K562 (cell line): ENCODE results near the gene HOXA4. TPM values are rescaled to one million over a fixed set of nuclear protein-coding genes. Genes with fewer than 3 reads are reported as not detected.

Experiments
- ATAC-seq: fragments of 200-7000 bp; cut with Tn5 transposase; 3 replicates; pipeline ENCODE4 v1.9.1; 2020; ENCODE audit warnings: moderate library complexity
- BruUV-seq: library from RNA; stranded (reverse); fragments of 400-500 nt; replicated peaks from 2 replicates; lab custom pipeline; 2021; lab: Mats Ljungman, UMichigan
- CTCF ChIA-PET: fragments of 300-600 bp; formaldehyde crosslinking; extraction: SDS; loops from one replicate; lab custom pipeline; 2021; ENCODE audit warnings: low intra/inter-chr PET ratio; lab: Yijun Ruan, JAX
- POLR2A ChIA-PET: fragments of 300-600, 350-650 bp; sonication (Branson Sonifier 250); formaldehyde crosslinking; extraction: SDS; loops from one replicate; lab custom pipeline; 2021; ENCODE audit warnings: antibody characterized with exemption, inconsistent platforms; lab: Yijun Ruan, JAX
- DNase-seq, 4 experiments: peaks; one replicate each; pipeline versions ENCODE4 v3.0.0 to v3.0.0-alpha.2; 2011 to 2018; ENCODE audit warnings: low spot score in 3 of 4, mixed read lengths in 3 of 4; ENCODE audit errors: extremely low read depth in 1 of 4
- FAIRE-seq: peaks from 2 replicates; lab custom pipeline; 2011; peaks lifted over from hg19 to GRCh38; lab: Jason Lieb, UNC
- H2AFZ ChIP-seq: 2 replicates; pipeline ENCODE4 v1.6.0; 2011; ENCODE audit warnings: low read depth, low read length, control low read depth, inconsistent platforms
- H3K27ac ChIP-seq: fragments of 200-600 bp; 3 replicates; pipeline ENCODE4 v1.8.0; 2011; ENCODE audit warnings: low read depth, mild to moderate bottlenecking, control low read depth, inconsistent platforms, low read length, moderate library complexity, mixed read lengths; ENCODE audit errors: extremely low read depth
- H3K27me3 ChIP-seq, 2 experiments: fragments of 300-600 bp in 1 of 2; 2 replicates in 1 of 2; 3 replicates in 1 of 2; pipeline versions ENCODE4 v1.6.0 to v1.8.0; 2011; ENCODE audit warnings: inconsistent platforms in 2 of 2, low read length in 2 of 2, mild to moderate bottlenecking in 1 of 2, mixed read lengths in 1 of 2, moderate library complexity in 1 of 2; ENCODE audit not compliant: control insufficient read depth in 2 of 2, insufficient read depth in 2 of 2
- H3K36me3 ChIP-seq: fragments of 300-600 bp; 3 replicates; pipeline ENCODE4 v1.8.0; 2011; ENCODE audit warnings: mild to moderate bottlenecking, low read length, inconsistent platforms; ENCODE audit not compliant: control insufficient read depth, insufficient read depth
- H3K4me1 ChIP-seq, 2 experiments: fragments of 200-600 bp in 1 of 2; replicated peaks in 1 of 2; 2 replicates in 1 of 2; 3 replicates in 1 of 2; pipeline versions ENCODE4 v1.5.1 to v1.8.0; 2011; ENCODE audit warnings: inconsistent platforms in 2 of 2, low read length in 2 of 2, mild to moderate bottlenecking in 1 of 2, mixed read lengths in 1 of 2, moderate library complexity in 1 of 2; ENCODE audit not compliant: control insufficient read depth in 2 of 2, insufficient read depth in 2 of 2
- H3K4me2 ChIP-seq: 2 replicates; pipeline ENCODE4 v1.6.1; 2011; ENCODE audit warnings: low read length, control low read depth, inconsistent platforms, mixed read lengths; ENCODE audit not compliant: insufficient read depth
- H3K4me3 ChIP-seq: fragments of 200-600 bp; sonication (generic), shearing (Covaris generic); 2 replicates; pipeline ENCODE4 v1.5.1; 2016; ENCODE audit warnings: control low read depth, inconsistent platforms
- H3K79me2 ChIP-seq: fragments of 200-600 bp; 3 replicates; pipeline ENCODE4 v1.8.0; 2011; ENCODE audit warnings: low read length, inconsistent platforms; ENCODE audit not compliant: control insufficient read depth, insufficient read depth
- H3K9ac ChIP-seq, 2 experiments: 2 replicates each; pipeline versions ENCODE4 v1.6.0 to v1.6.1; 2011; ENCODE audit warnings: low read depth in 2 of 2, low read length in 2 of 2, control low read depth in 1 of 2, inconsistent platforms in 1 of 2, mild to moderate bottlenecking in 1 of 2, mixed read lengths in 1 of 2; ENCODE audit not compliant: insufficient read depth in 1 of 2
- H3K9me1 ChIP-seq: one replicate; pipeline ENCODE4 v1.6.0; 2011; ENCODE audit warnings: inconsistent platforms, mild to moderate bottlenecking, low read length, moderate library complexity; ENCODE audit not compliant: control insufficient read depth, insufficient read depth
- H3K9me3 ChIP-seq: replicated peaks from 2 replicates; pipeline ENCODE4 v1.5.1; 2011; ENCODE audit warnings: low read depth, low read length, inconsistent platforms; ENCODE audit not compliant: control insufficient read depth, insufficient read depth
- H4K20me1 ChIP-seq: replicated peaks from 2 replicates; pipeline ENCODE4 v1.6.1; 2011; ENCODE audit warnings: low read length, inconsistent platforms, mixed read lengths; ENCODE audit not compliant: control insufficient read depth, insufficient read depth
- CC2D1A ChIP-seq: fragments of 450-650 bp; IDR thresholded peaks from 2 replicates; pipeline ENCODE4 v1.6.1; 2017; ENCODE audit warnings: mild to moderate bottlenecking
- FOXM1 ChIP-seq, 2 experiments: fragments of 450-650 bp in 1 of 2; sonication (generic) in 1 of 2; formaldehyde crosslinking in 1 of 2; IDR thresholded peaks; 2 replicates each; pipeline versions ENCODE4 v1.6.1 to v1.9.0; 2017 to 2022; ENCODE audit warnings: low read depth in 2 of 2, mild to moderate bottlenecking in 2 of 2, missing genetic modification reagents in 1 of 2, moderate library complexity in 1 of 2
- GATAD2B ChIP-seq: fragments of 450-650 bp; IDR thresholded peaks from 2 replicates; pipeline ENCODE4 v1.6.1; 2017; ENCODE audit warnings: mild to moderate bottlenecking, borderline replicate concordance
- MECOM ChIP-seq: fragments of 250-450 bp; sonication (Bioruptor Pico); IDR thresholded peaks from 2 replicates; pipeline ENCODE4 v1.8.0; 2022; ENCODE audit warnings: inconsistent platforms
- POLR2G ChIP-seq: fragments of 200-400 bp; formaldehyde crosslinking; IDR thresholded peaks from 2 replicates; pipeline ENCODE4 v1.6.1; 2017; ENCODE audit warnings: low read depth, mild to moderate bottlenecking, antibody characterized with exemption, low read length, moderate library complexity
- ZNF436 ChIP-seq: fragments of 250-450, 450-650 bp; sonication (Bioruptor Pico); formaldehyde crosslinking; IDR thresholded peaks from 2 replicates; pipeline ENCODE4 v1.7.0; 2020; ENCODE audit warnings: mild to moderate bottlenecking
- WGBS: fragments of 100-300 bp; shearing (Covaris generic); methylation state at CpG from one replicate; pipeline ENCODE4 v1.1.6; 2016; ENCODE audit warnings: low coverage, mixed read lengths; ENCODE audit not compliant: insufficient coverage; ENCODE audit errors: missing lambda C conversion rate; 5-methylcytosine and 5-hydroxymethylcytosine counted together
- in situ Hi-C: fragments of 300-500 bp; cut with MboI; formaldehyde crosslinking; loops from 4 replicates; pipeline ENCODE4 v1.15.0; 2018; ENCODE audit warnings: inconsistent platforms, mixed read lengths
- intact Hi-C: fragments of 100-400 bp; cut with micrococcal nuclease; formaldehyde crosslinking; loops from 2 replicates; pipeline ENCODE4 v1.14.2; 2022
- polyA plus RNA-seq, 8 experiments: library from polyadenylated mRNA; depleted of rRNA in 4 of 8; stranded (reverse) in 5 of 8; unstranded in 3 of 8; fragments of >200 nt; fragmentation: Nextera tagmentation in 2 of 8; fragmentation: Illumina TruSeq in 1 of 8; extraction: Ambion mirVana in 2 of 8; extraction: Trizol in 1 of 8; gene quantifications; 2 replicates each; pipeline versions ENCODE4 v1.2.1 to v1.2.3, GENCODE V29; 2011 to 2014; ENCODE audit warnings: inconsistent platforms in 1 of 8, missing spikeins in 1 of 8
- total RNA-seq, 7 experiments: library from RNA; depleted of rRNA in 6 of 7; stranded (reverse); fragments of >200 nt in 6 of 7; fragmentation: Illumina TruSeq in 2 of 7; extraction: Trizol in 2 of 7; gene quantifications; 2 replicates each; pipeline versions ENCODE4 v1.2.1 to v1.2.3, GENCODE V29; 2011 to 2021; ENCODE audit warnings: low replicate concordance in 1 of 7

Gene HOXA4
- total and polyA plus RNA-seq, 9 of the 15 experiments (the other 6 are each of a cell fraction or from before 2014, with no cell fraction given): not detected

DNA sequence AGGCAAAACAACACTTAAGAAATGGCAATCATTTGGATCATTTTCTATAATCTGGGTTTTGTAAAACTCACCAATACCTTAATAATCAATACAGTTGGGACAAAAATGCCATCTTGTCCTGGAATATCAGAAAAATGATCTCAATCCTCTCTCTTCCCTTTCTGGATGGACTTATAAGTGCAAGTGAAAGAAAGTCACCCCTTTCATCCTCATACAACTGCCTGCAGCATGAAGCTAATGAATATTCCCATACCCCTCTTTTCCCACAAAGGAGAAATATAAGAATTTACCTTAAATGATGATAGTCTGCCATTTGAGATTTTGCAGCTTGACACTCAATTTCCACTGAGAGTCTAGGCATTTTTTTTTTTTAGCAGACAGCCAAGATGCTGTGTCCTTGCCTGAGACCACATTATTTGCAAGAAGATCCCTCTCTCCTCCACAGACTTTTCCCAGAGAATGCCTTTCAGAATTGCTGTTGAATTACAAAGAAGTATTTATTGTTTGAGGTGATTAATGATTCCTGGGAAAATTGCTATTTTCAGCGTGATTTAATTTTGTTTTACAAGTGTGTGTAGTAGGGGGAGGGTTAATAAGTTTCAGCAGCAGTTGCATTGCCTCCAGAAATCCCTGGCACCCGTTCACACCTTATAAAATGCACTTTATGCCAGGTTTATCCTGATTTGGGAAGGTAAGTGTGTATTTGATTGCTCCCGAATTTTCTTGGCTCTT lies 3.8 kb downstream of the HOXA4 start:
- POLR2A ChIA-PET: interaction anchor here (0.6 kb wide), 2 partner anchors 9 to 21 kb away, joined by 3 to 4 read pairs; no protein-coding TSS in a partner anchor
- peaks cover 20 to 57% of the 10 kb centered on the region in 2 experiments; a peak in 4 of 5 replicates for H3K27me3 ChIP-seq
- FAIRE-seq: no peak
- CTCF ChIA-PET: interaction anchor here (0.5 to 0.7 kb wide), 2 partner anchors 34 to 749 kb away, joined by 3 read pairs; no protein-coding TSS in a partner anchor
- no peaks in the 10 kb centered on the region for H3K9me1 ChIP-seq
- intact Hi-C loops: no loop called here
- no TSS peak for BruUV-seq
- no peaks in the 10 kb centered on the region; the same call in none of the 2 replicates for H4K20me1 ChIP-seq
- no peaks in the 10 kb centered on the region for H3K36me3 ChIP-seq
- no peak overlapping the region for H3K9ac ChIP-seq
- TF ChIP-seq ZNF436 (CRISPR knock-in tag) (no peak), MECOM (CRISPR knock-in tag) (no peak), CC2D1A (no peak), POLR2G (no peak), GATAD2B (no peak), FOXM1 (IDR thresholded peaks at IDR 0.05; ENCODE audit: low read depth) (no peak), FOXM1 (CRISPR knock-in tag; IDR thresholded peaks at IDR 0.05; ENCODE audit: low read depth) (no peak)
- TF ChIP-seq, all 486 proteins: peak for 0
- no peak for DNase-seq
- H3K4me2 ChIP-seq: no peak overlapping the region
- no peak overlapping the region for H2AFZ ChIP-seq
- no peaks in the 10 kb centered on the region for H3K79me2 ChIP-seq
- H3K9me3 ChIP-seq: no peaks in the 10 kb centered on the region
- 0% methylated on average over 3 of the region's 3 CpGs for WGBS
- no peaks in the 10 kb centered on the region for H3K4me1 ChIP-seq
- no peak for ATAC-seq
- in situ Hi-C loops: loop anchor here (5.0 kb wide), 1 partner anchor 49 kb away; no protein-coding TSS in a partner anchor
- H3K4me3 ChIP-seq: no peak overlapping the region
- H3K27ac ChIP-seq: no peak overlapping the region
